Neural crest cell (in vitro differentiated cells): ENCODE data around the gene SERPINC1. TPM values are rescaled to one million over a fixed set of nuclear protein-coding genes. Genes with fewer than 3 reads are reported as not detected.

Experiments
- DNase-seq: peaks from one replicate; pipeline ENCODE4 v3.0.0; 2021; ENCODE audit warnings: low read depth, mixed read lengths, low spot score
- H3K27ac Mint-ChIP-seq: one replicate; pipeline ENCODE4 v1.8.0; 2021; ENCODE audit warnings: mild to moderate bottlenecking, mixed read lengths; ENCODE audit not compliant: unreplicated experiment
- H3K27me3 Mint-ChIP-seq: 2 replicates; pipeline ENCODE4 v1.8.0; 2021; ENCODE audit warnings: low read depth, mild to moderate bottlenecking, mixed read lengths
- H3K36me3 Mint-ChIP-seq: 2 replicates; pipeline ENCODE4 v1.8.0; 2021; ENCODE audit warnings: low read depth, mild to moderate bottlenecking, mixed read lengths
- H3K4me1 Mint-ChIP-seq: 2 replicates; pipeline ENCODE4 v1.8.0; 2021; ENCODE audit warnings: mixed read lengths
- H3K4me3 Mint-ChIP-seq: one replicate; pipeline ENCODE4 v1.8.0; 2021; ENCODE audit warnings: mild to moderate bottlenecking, mixed read lengths
- H3K9me3 Mint-ChIP-seq: 2 replicates; pipeline ENCODE4 v1.8.0; 2021; ENCODE audit warnings: mixed read lengths
- CTCF ChIP-seq: fragments of 200-600 bp; sonication (generic); conservative IDR thresholded peaks from 2 replicates; pipeline ENCODE4 v1.5.0; 2021; ENCODE audit warnings: antibody characterized with exemption, mild to moderate bottlenecking
- total RNA-seq: library from RNA; stranded (reverse); gene quantifications from 2 replicates; pipeline ENCODE4 v1.2.1, GENCODE V29; 2021

The SERPINC1 gene
- total RNA-seq, 1 donor from 2014 or later = not detected

- H3K27ac Mint-ChIP-seq = peak overlapping the region; percentile 41
- H3K27me3 Mint-ChIP-seq = no peaks in the 10 kb centered on the region
- H3K36me3 Mint-ChIP-seq = peaks cover 20% of the 10 kb centered on the region
- H3K9me3 Mint-ChIP-seq = no peaks in the 10 kb centered on the region
- TF ChIP-seq CTCF = no peak
- H3K4me1 Mint-ChIP-seq = peaks cover 3% of the 10 kb centered on the region
- no peak for DNase-seq
- H3K4me3 Mint-ChIP-seq = no peak overlapping the region
Observed at GRCh38 chr1:173878251-173878650, 38.9 kb downstream of the SERPINC1 start.

DNA sequence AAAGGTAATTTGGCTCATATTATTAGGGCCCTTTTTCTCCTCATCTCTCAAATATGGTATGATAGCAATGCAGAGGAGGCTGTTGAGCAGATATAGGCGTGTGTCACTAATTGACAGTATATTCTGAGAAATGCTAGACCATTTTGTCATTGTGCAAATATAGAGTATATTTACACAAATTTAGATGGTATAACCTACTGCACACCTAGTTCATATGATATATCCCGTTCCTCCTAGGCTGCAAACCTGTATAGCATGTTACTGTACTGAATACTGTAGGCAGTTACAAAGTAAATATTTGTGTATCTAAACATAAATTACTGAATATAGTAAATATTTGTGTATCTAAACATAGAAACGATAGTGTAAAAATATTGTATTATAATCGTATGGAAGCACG is 40.4 kb downstream of the SERPINC1 start:
- Mint-ChIP-seq H3K9me3 (no peaks in the 10 kb centered on the region), H3K27ac (no peak overlapping the region), H3K27me3 (no peaks in the 10 kb centered on the region), H3K4me3 (no peak overlapping the region), H3K36me3 (peaks cover 17% of the 10 kb centered on the region), H3K4me1 (peaks cover 8% of the 10 kb centered on the region)
- no peak for DNase-seq
- no peak for TF ChIP-seq CTCF

- peaks cover 8% of the 10 kb centered on the region for H3K27me3 Mint-ChIP-seq
- H3K27ac Mint-ChIP-seq = no peak overlapping the region
- H3K4me3 Mint-ChIP-seq = peak overlapping the region; percentile 68
- peaks cover 32% of the 10 kb centered on the region for H3K36me3 Mint-ChIP-seq
- no peak for DNase-seq
- no peak for TF ChIP-seq CTCF
- H3K9me3 Mint-ChIP-seq = no peaks in the 10 kb centered on the region
- H3K4me1 Mint-ChIP-seq = peaks cover 36% of the 10 kb centered on the region
Observed at GRCh38 chr1:173871500-173871899, 45.6 kb downstream of the SERPINC1 start.

DNA sequence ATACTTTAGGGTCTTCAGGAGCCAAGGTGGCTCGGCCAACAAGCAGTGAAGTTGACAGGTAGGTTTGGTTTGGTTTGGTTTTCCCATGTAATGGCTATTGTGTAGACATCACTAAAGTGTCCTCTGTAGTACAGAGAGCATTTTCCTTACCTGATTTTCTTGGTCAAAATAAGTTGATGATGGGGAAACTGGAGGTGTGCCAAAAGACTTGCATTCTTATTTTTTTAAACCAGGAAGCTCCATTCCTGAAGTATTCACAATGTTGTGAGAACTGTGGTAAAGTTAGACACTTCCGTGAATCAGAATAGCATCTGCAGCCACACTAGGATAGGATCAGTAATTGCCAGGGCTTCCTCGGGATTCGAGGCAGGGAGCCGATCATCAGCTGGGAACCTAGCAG is 46.0 kb downstream of the SERPINC1 start:
- Mint-ChIP-seq H3K9me3 (no peaks in the 10 kb centered on the region), H3K36me3 (peaks cover 36% of the 10 kb centered on the region), H3K27ac (no peak overlapping the region), H3K27me3 (peaks cover 8% of the 10 kb centered on the region), H3K4me3 (peak overlapping the region; percentile 100), H3K4me1 (peaks cover 40% of the 10 kb centered on the region)
- no peak for DNase-seq
- TF ChIP-seq CTCF = no peak

- peaks cover 8% of the 10 kb centered on the region for H3K27me3 Mint-ChIP-seq
- no peak overlapping the region for H3K27ac Mint-ChIP-seq
- H3K4me3 Mint-ChIP-seq = peak overlapping the region; percentile 100
- DNase-seq = no peak
- H3K9me3 Mint-ChIP-seq = no peaks in the 10 kb centered on the region
- no peak for TF ChIP-seq CTCF
- H3K36me3 Mint-ChIP-seq = peaks cover 39% of the 10 kb centered on the region
- H3K4me1 Mint-ChIP-seq = peaks cover 47% of the 10 kb centered on the region
Observed at GRCh38 chr1:173870252-173871075, 46.7 kb downstream of the SERPINC1 start.
